ENCODE results near the gene FMO5. TPM values are rescaled to one million over a fixed set of nuclear protein-coding genes. Genes with fewer than 3 reads are reported as not detected.

FMO5 gene
- total and polyA plus RNA-seq, 2 experiments from 2014 or later = 0.73 to 0.84 TPM

DNA sequence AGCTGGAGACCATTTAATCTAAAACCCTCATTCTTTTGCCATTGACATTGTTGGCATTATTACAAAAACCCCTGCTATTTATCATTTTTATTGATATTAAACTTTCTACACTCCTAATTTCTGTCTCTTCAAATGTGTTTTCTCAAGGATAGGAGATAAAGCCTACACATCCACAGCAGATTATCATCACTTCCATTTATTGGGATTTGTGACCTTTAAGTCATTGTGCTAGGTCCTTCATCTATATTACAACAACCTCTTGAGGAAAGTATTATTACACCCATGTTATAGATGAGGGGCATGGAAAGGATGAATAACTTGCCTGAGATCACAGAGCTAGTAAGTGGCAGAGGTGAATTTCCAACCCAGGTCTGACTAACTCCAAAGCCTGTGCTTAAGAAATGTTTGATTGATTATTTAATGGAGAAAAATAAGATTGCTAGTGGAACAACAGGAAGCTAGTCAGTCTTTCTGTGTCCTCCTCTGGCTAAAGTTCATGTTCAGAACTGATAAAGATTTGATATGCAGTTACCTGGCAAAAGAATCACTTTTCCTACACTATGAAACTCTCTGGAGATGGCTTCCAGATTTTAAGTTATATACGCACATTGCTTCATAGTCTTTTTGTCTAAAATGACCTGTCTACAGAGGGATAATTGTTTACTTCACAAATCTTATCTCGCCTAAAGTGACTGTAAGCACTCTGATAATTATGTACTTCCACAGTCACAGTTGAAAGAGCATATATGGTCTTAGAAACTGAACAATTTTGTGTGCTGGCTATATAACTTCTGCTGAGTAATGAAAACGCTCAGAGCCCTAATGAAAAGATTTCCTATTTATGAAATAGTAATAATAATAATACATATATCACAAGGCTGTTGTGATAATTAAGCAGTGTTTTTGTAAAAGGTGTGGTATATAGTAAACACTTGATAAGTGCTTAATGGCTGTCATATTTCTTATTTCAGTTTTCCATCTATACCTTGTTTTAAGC, 15.0 kb downstream of the FMO5 start:
- no peak overlapping the region for H3K27ac ChIP-seq (ENCODE audit: low read depth)
- ATAC-seq (no peak), DNase-seq (ENCODE audit: low spot score) (no peak)
- H3K9me2 ChIP-seq (ENCODE audit: insufficient read depth) = no peaks in the 10 kb centered on the region
- Mint-ChIP-seq H3K9me3 (no peaks in the 10 kb centered on the region), H3K27ac (no peak overlapping the region), H3K4me1 (no peaks in the 10 kb centered on the region), H3K36me3 (ENCODE audit: low read depth) (no peaks in the 10 kb centered on the region), H3K27me3 (ENCODE audit: insufficient read depth, low read depth, poor library complexity) (peaks cover 1% of the 10 kb centered on the region), H3K4me3 (no peak overlapping the region)
- H3K4me2 ChIP-seq = no peak overlapping the region
- no peak overlapping the region for H3K4me3 ChIP-seq
- no peaks in the 10 kb centered on the region for H4K20me1 ChIP-seq (replicated peaks; ENCODE audit: insufficient read depth)
- H3K36me3 ChIP-seq (ENCODE audit: insufficient read depth) = no peaks in the 10 kb centered on the region
- no peaks in the 10 kb centered on the region for H3F3A ChIP-seq (replicated peaks; ENCODE audit: low read depth)
- H2AFZ ChIP-seq = no peak overlapping the region
- H3K79me2 ChIP-seq (replicated peaks; ENCODE audit: insufficient read depth) = no peaks in the 10 kb centered on the region
- no peak for TF ChIP-seq ZNF331 (CRISPR knock-in tag; IDR thresholded peaks at IDR 0.05; ENCODE audit: low read depth)
- no peak for TF ChIP-seq STAT1 (IDR thresholded peaks at IDR 0.05; ENCODE audit: unreplicated experiment)
- no peak for TF ChIP-seq NANOG (IDR thresholded peaks at IDR 0.05; ENCODE audit: borderline replicate concordance)
- no peak for TF ChIP-seq REST (IDR thresholded peaks at IDR 0.05; ENCODE audit: unreplicated experiment)
- no peak for TF ChIP-seq EZH2phosphoT487 (IDR thresholded peaks at IDR 0.05; ENCODE audit: unreplicated experiment)
- no peak for TF ChIP-seq CREB1 (CRISPR knock-in tag; IDR thresholded peaks at IDR 0.05; ENCODE audit: low read depth)
- TF ChIP-seq, protein P1, sequence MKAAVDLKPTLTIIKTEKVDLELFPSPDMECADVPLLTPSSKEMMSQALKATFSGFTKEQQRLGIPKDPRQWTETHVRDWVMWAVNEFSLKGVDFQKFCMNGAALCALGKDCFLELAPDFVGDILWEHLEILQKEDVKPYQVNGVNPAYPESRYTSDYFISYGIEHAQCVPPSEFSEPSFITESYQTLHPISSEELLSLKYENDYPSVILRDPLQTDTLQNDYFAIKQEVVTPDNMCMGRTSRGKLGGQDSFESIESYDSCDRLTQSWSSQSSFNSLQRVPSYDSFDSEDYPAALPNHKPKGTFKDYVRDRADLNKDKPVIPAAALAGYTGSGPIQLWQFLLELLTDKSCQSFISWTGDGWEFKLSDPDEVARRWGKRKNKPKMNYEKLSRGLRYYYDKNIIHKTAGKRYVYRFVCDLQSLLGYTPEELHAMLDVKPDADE (IDR thresholded peaks at IDR 0.05) = no peak
- no peak for TF ChIP-seq POLR2AphosphoS5 (IDR thresholded peaks at IDR 0.05; ENCODE audit: low read depth)
- no peak for TF ChIP-seq ZNF462 (CRISPR knock-in tag; IDR thresholded peaks at IDR 0.05)
- no peaks in the 10 kb centered on the region for H3K4me1 ChIP-seq (ENCODE audit: insufficient read depth)
- no peaks in the 10 kb centered on the region for H3K27me3 ChIP-seq (ENCODE audit: insufficient read depth)

Data from GM23338 (cell line).